ENCODE data around the gene RNF125.
"Not testable (repeated sequence)": the region's sequence is repeated elsewhere in the genome, so short reads cannot be mapped to it uniquely, and the experiment has no call there.

The RNF125 gene

DNA sequence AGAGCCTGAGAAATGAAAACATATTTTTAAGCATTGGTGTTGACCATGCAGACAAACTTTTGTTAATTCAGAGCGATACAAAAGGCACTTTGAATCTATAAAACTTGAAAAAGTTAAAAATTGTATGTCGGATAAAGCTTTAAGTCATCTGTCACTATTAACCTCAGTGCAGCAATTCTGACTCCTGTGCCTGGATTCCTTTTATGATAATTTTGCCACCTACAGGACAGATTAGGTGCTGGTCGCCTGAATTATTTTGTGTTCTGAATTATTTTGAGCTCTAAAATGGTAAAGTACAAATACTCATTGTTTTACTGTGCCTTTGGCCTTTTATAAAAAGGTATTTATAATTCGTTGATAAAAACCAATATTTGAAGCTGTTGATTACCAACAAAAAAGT, 53.7 kb downstream of the RNF125 start:
- no peak overlapping the region for H3K4me3 ChIP-seq (ENCODE audit: low read depth, low read length)
- no peak for DNase-seq (ENCODE audit: low read depth)
- TF ChIP-seq, protein P1, sequence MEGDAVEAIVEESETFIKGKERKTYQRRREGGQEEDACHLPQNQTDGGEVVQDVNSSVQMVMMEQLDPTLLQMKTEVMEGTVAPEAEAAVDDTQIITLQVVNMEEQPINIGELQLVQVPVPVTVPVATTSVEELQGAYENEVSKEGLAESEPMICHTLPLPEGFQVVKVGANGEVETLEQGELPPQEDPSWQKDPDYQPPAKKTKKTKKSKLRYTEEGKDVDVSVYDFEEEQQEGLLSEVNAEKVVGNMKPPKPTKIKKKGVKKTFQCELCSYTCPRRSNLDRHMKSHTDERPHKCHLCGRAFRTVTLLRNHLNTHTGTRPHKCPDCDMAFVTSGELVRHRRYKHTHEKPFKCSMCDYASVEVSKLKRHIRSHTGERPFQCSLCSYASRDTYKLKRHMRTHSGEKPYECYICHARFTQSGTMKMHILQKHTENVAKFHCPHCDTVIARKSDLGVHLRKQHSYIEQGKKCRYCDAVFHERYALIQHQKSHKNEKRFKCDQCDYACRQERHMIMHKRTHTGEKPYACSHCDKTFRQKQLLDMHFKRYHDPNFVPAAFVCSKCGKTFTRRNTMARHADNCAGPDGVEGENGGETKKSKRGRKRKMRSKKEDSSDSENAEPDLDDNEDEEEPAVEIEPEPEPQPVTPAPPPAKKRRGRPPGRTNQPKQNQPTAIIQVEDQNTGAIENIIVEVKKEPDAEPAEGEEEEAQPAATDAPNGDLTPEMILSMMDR (IDR thresholded peaks at IDR 0.05; ENCODE audit: control insufficient read depth, extremely low read depth, insufficient read depth) = peak; percentile 60

DNA sequence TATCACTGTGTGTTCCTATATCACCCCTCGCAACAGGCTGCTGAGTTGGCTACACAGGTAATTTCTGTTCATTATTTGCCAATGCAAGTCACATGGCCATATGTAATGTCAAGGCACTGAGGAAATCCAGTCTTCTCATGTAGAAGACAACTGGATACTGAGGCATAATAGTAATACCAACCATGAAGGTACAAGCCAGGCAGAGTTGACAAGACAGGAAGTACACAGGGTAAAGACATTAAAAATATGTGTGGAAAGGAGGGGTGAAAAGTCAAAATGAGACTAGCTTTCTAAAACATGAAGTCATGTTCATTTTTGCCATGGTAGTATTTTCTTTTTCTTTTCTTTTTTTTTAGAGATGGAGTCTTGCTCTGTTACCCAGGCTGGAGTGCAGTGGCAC, 55.6 kb downstream of the RNF125 start:
- TF ChIP-seq, protein P1 (IDR thresholded peaks at IDR 0.05; ENCODE audit: control insufficient read depth, extremely low read depth, insufficient read depth) = no peak
- no peak for DNase-seq (ENCODE audit: low read depth)
- no peak overlapping the region for H3K4me3 ChIP-seq (ENCODE audit: low read depth, low read length)

DNA sequence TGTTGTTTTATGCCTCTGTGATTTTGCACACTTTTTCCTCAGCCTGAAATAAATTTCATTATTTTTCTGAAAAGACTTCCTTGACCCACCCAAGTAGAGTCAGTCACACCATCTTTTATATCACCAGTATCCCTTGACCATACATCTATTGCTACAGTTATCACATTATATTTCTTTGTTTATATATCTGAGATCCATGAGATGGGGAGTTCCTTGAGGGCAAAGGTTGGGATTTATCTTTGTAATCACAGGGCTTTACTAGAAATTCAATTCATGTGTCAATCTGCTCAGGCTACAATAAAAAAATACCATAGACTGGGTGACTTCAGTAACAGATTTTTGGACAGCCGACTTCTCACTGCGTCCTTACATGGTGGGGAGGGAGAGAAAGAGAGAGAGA, 60.2 kb downstream of the RNF125 start:
- H3K4me3 ChIP-seq (ENCODE audit: low read depth, low read length) = no peak overlapping the region
- TF ChIP-seq, protein P1 (IDR thresholded peaks at IDR 0.05; ENCODE audit: control insufficient read depth, extremely low read depth, insufficient read depth) = no peak
- no peak for DNase-seq (ENCODE audit: low read depth)

DNA sequence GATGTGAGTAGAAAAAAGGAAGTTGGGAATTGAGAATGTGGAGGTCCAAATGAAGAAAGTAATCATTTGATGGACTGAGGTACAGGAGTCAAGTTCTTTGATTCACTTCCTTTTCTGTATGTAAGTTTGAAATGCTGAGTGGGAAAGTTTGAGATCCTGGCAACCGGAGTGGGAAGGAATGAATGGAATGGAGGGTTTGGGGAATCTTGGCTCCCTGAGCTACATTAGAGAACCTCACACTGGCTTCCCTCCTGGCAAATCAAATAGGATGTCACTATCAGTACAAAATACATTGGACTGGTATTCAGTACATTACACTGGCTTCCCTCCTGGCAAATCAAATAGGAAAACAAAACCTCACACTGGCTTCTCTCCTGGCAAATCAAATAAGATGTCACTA, 63.3 kb downstream of the RNF125 start:
- no peak overlapping the region for H3K4me3 ChIP-seq (ENCODE audit: low read depth, low read length)
- no peak for DNase-seq (ENCODE audit: low read depth)
- TF ChIP-seq, protein P1 (IDR thresholded peaks at IDR 0.05; ENCODE audit: control insufficient read depth, extremely low read depth, insufficient read depth) = no peak

DNA sequence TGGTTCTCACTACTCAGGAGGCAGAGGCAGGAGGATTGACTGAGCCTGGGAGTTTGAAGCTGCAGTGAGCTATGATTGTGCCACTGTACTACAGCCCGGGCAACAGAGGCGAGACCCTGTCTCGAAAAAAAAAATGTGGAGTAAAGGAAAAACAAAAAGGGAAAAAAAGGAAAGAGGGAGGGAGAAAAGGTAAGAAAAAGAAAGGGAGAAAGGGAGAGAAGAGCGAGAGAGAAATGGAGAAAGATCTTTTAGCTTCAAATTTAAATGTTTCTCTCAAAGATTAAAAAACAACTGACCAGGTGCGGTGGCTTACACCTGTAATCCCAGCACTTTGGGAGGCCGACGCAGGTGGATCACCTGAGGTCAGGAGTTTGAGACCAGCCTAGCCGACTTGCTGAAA, 65.2 kb downstream of the RNF125 start:
- no peak overlapping the region for H3K4me3 ChIP-seq (ENCODE audit: low read depth, low read length)
- DNase-seq (ENCODE audit: low read depth) = no peak
- TF ChIP-seq, protein P1 (IDR thresholded peaks at IDR 0.05; ENCODE audit: control insufficient read depth, extremely low read depth, insufficient read depth) = no peak

DNA sequence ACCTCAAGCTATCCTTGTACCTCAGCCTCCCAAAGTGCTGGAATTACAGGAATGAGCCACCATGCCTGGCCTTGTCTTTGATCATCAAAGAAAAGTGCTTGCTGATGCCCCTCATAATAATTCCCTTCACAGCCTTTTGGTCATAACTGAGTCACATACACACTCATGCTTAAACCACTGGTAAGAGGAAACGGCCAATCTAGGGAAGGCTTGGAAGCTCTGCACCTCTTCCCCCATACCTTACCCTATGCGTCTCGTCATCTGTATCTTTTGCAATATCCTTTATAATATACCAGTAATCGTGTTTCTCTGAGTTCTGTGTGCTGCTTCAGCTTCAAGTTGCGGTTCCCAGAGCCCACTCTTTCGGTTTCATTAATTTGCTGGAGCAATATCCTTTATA, 68.3 kb downstream of the RNF125 start:
- no peak overlapping the region for H3K4me3 ChIP-seq (ENCODE audit: low read depth, low read length)
- no peak for DNase-seq (ENCODE audit: low read depth)

DNA sequence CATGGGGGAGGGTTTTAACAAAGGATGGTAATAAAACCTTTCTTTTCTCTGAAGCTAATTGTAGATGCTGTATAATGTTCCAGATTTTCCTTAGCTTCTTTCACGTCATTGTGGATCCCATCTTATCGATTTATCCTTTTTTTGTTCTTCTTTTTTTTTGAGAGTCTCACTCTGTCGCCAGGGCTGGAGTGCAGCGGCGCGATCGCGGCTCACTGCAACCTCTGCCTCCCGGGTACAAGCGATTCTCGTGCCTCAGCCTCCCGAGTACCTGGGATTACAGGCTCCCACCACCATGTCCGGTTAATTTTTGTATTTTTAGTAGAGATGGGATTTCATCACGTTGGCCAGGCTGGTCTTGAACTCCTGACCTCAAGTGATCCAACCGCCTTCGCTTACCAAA, 72.2 kb downstream of the RNF125 start:
- not testable (repeated sequence) for DNase-seq (ENCODE audit: low read depth); H3K4me3 ChIP-seq (ENCODE audit: low read depth, low read length)

More for the DNA sequence above, 68.3 kb downstream of the RNF125 start:
- TF ChIP-seq, protein P1 (IDR thresholded peaks at IDR 0.05; ENCODE audit: control insufficient read depth, extremely low read depth, insufficient read depth) = no peak
